ENCODE data around the gene MYO1B. TPM values are rescaled to one million over a fixed set of nuclear protein-coding genes. Genes with fewer than 3 reads are reported as not detected.

Gene MYO1B
- total and polyA plus RNA-seq, 2 of the 8 experiments (the other 6 are each of a cell fraction or from before 2014, with no cell fraction given), result 15.5 to 61.2 TPM

DNA sequence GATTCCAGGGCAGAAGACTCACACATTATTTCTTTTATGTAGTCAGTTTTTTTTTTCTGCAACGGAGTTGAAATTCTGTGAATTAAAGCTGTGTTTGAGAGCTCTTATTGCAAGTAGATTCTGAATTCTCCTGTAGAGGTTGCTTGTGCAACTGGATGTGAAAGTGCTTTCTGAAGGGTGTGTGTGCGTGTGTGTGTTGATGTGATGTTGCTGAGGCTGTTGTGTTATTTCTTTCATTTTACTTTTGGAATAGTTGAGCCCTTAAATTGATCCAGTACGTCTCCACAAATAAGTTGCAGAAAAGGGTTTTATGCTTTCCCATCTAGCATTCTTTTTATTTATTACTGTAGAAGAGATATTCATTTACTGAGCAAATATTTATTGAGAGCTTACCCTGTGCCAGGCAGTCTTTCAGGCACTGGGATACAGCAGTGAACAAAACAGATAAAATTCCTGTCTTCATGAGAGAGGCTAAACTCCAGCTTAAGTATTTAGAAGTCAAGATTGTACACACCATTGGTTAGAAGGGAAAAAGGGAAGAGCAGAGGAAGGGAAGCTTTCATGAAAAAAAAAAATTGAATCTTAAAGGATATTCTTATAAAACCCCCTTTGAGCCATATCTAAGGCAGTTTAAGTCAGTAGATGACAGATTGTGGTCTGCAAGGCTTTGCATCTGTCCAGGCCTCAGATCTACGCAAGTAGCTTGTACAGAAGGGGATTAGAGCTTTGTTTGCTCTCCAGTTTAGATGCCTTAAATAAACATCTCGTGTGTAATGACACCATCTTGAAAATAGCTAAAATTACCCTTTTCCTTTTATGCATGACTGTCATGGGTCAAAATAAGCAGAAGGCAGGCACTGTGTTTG lies 58.2 kb downstream of the MYO1B start (continued):
- TF ChIP-seq CHD1 (IDR thresholded peaks at IDR 0.05; ENCODE audit: low read depth, low read length), result no peak
- TF ChIP-seq SUZ12 (IDR thresholded peaks at IDR 0.05; ENCODE audit: low read length), result no peak
- TF ChIP-seq SIN3A (conservative IDR thresholded peaks at IDR 0.05 in 1 of 2, IDR thresholded peaks at IDR 0.05 in 1 of 2; ENCODE audit: low read depth in 1 of 2, low read length in 2 of 2), result no peak
- no peak for TF ChIP-seq GABPA (IDR thresholded peaks at IDR 0.05; ENCODE audit: borderline replicate concordance, insufficient read depth, low read length)
- no peak for TF ChIP-seq CHD2 (IDR thresholded peaks at IDR 0.05; ENCODE audit: low read length)
- TF ChIP-seq YY1 (IDR thresholded peaks at IDR 0.05; ENCODE audit: low read depth, low read length), result no peak
- TF ChIP-seq SIRT6 (IDR thresholded peaks at IDR 0.05; ENCODE audit: low read length), result no peak
- no peak for TF ChIP-seq POLR2AphosphoS5 (IDR thresholded peaks at IDR 0.05; ENCODE audit: low read depth, low read length)

Data from H1 (cell line).